Kidney epithelial cell (primary cell): Measurements from ENCODE around the gene MGST3. TPM values are rescaled to one million over a fixed set of nuclear protein-coding genes. Genes with fewer than 3 reads are reported as not detected.
"Not testable (repeated sequence)": the region's sequence is repeated elsewhere in the genome, so short reads cannot be mapped to it uniquely, and the experiment has no call there.

ENCODE experiments used
- DNase-seq: peaks from one replicate; pipeline ENCODE4 v3.0.0-alpha.2; 2010; ENCODE audit warnings: low read depth
- H3K27me3 ChIP-seq: 2 replicates; pipeline ENCODE4 v1.6.0; 2011; ENCODE audit warnings: low read length; ENCODE audit not compliant: control insufficient read depth, insufficient read depth
- H3K36me3 ChIP-seq: 2 replicates; pipeline ENCODE4 v1.5.1; 2011; ENCODE audit warnings: low read length; ENCODE audit not compliant: control insufficient read depth, insufficient read depth
- H3K4me3 ChIP-seq: 2 replicates; pipeline ENCODE4 v1.5.1; 2011; ENCODE audit warnings: low read depth, mild to moderate bottlenecking, control low read depth, low read length
- total RNA-seq: library from RNA; depleted of rRNA; stranded (reverse); fragments of >200 nt; gene quantifications from 2 replicates; pipeline ENCODE4 v1.2.3, GENCODE V29; 2015
- TF ChIP-seq, protein P1 (sequence below): IDR thresholded peaks from 2 replicates; pipeline ENCODE4 v1.5.1; 2011; ENCODE audit warnings: mild to moderate bottlenecking, moderate library complexity, low read length, control low read depth, inconsistent platforms; ENCODE audit not compliant: insufficient read depth, poor library complexity, severe bottlenecking

MGST3 gene
- total RNA-seq, 1 donor from 2014 or later = 122 TPM

DNA sequence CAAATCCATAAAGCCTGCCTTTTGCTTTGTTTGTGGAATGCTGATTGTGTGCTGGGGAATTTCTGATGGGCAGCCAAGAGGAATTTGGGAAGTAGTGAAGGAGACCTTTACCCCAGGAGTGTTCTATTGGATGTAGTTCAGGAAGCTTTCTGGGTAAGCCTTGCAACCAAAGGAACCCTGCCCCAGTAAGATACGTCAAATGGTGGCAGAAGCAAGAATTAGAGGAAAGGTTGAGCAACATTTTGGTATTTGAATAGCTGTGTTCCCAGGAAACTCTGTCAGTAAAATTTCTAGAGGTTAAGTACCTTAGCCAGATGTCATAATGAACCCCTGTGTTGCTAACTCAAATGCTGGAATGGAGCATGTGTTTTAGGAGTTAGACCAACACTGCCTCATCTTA is 6.4 kb downstream of the MGST3 start:
- no peak for DNase-seq
- H3K36me3 ChIP-seq = no peaks in the 10 kb centered on the region
- H3K4me3 ChIP-seq = no peak overlapping the region
- no peaks in the 10 kb centered on the region for H3K27me3 ChIP-seq
- TF ChIP-seq, protein P1, sequence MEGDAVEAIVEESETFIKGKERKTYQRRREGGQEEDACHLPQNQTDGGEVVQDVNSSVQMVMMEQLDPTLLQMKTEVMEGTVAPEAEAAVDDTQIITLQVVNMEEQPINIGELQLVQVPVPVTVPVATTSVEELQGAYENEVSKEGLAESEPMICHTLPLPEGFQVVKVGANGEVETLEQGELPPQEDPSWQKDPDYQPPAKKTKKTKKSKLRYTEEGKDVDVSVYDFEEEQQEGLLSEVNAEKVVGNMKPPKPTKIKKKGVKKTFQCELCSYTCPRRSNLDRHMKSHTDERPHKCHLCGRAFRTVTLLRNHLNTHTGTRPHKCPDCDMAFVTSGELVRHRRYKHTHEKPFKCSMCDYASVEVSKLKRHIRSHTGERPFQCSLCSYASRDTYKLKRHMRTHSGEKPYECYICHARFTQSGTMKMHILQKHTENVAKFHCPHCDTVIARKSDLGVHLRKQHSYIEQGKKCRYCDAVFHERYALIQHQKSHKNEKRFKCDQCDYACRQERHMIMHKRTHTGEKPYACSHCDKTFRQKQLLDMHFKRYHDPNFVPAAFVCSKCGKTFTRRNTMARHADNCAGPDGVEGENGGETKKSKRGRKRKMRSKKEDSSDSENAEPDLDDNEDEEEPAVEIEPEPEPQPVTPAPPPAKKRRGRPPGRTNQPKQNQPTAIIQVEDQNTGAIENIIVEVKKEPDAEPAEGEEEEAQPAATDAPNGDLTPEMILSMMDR = no peak

DNA sequence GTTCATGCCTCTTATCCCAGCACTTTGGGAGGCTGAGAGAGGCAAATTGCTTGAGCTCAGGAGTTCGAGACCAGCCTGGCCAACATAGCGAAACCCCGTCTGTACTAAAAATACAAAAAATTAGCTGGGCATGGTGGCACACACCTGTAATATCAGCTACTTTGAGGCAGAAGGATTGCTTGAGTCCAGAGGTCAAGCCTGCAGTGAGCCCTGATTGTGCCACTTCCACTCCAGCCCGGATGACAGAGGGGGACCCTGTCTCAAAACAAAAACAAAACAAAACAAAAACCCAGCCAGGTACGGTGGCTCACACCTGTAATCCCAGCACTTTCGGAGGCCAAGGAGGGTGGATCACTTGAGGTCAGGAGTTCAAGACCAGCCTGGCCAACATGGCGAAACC is 7.2 kb downstream of the MGST3 start:
- not testable (repeated sequence) for H3K36me3 ChIP-seq, H3K27me3 ChIP-seq, H3K4me3 ChIP-seq, DNase-seq

DNA sequence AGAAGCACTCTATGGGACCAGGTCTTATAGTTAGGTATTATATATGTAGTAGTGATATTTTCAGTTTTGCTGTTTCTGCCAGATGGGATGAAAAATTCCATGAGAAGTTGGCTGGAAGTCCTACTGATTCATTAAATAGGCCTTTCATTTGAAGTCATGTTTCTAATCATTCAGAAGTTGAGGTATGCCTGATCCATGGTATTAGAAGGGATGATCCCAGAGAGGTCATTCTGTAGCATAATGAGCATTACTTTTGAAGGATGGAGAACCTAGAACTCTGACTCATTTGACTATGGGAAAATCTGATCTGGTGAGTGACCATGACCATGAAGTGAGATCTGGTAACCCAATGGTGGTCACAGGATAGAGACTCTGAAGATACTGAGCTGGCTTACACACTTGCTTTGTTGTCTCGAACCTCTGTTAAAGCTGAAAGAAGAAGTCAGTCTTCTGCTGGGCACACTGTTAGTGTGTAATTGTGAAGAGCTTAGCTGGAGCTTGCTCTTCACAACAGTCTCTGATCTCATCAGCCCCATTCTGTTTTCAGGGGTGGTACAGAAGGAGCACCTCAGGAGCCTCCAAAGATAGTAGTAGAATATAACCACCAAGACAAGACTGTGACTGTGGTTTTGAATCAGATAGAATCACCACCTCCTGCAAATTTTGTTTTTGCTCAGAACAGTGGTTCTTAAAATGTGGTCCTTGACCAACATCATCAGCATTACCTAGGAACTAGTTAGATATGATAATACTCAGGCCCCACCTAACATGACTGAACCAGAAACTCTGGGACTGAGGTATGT is 9.0 kb downstream of the MGST3 start:
- Histone ChIP-seq H3K4me3 (no peak overlapping the region), H3K27me3 (no peaks in the 10 kb centered on the region), H3K36me3 (no peaks in the 10 kb centered on the region)
- no peak for DNase-seq
- TF ChIP-seq, protein P1 = no peak

DNA sequence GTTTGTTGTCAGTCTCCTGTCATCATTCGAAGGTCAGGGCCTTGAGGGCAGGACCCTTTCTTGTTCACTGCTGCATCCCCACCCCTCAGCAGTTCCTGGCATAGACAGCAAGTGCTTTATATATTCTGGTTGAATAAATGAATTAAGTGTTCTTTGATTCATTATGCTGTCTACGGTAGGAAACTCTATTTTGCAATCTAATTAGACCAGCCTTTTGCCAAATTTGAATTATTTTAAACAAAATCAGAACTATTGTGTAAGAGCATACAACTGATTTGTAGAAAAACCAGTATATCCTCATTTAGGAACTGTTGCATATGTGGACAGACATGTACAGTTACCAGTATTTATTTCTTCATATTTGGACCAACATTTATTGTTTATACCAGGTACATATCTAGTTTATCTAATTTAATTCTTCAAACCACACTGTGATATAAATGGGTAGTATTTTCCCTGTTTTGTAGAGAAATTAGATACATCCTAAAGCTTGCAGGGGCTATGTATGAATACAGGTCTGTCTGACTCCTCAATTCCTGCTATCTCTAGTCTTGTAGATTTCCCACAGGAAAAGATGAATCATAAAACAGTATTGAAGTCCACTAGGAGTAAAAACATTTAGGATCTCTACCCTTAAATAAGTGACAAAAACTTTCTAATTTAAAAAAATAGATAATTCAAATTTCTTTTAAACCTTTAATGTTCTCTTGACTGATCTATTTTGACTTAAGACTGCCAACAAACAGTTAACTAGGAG is 10.4 kb downstream of the MGST3 start:
- Histone ChIP-seq H3K27me3 (no peaks in the 10 kb centered on the region), H3K4me3 (no peak overlapping the region), H3K36me3 (no peaks in the 10 kb centered on the region)
- TF ChIP-seq, protein P1 = no peak
- no peak for DNase-seq

DNA sequence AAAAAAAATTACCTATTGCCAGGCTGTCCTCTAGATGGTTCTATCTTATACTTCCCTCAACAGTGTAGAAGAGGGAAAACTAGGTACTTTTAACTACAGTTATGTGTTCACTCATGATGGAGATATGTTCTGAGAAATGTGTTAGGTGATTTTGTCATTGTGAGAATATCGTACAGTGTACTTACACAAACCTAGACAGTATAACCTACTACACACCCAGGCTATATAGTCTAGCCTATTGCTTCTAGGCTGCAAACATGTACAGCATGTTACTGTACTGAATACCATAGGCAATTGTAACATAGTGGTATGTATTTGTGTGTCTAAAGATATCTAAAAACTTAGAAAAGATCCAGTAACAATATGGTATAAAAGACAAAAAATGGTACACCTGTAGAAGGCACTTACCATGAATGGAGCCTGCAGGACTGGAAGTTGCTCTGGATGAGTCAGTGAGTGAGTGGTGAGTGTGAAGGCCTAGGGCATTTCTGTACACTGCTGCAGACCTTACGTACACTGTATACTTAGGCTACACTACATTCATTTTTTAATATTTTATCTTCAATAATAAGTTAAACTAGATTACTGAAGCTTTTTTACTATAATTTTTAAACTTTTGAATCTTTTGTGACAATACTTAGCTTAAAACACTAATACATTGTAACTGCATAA is 13.2 kb downstream of the MGST3 start:
- DNase-seq = no peak
- Histone ChIP-seq H3K4me3 (no peak overlapping the region), H3K27me3 (no peaks in the 10 kb centered on the region), H3K36me3 (peaks cover 1% of the 10 kb centered on the region)
- TF ChIP-seq, protein P1 = no peak
